SU-DHL-6 (cell line): ENCODE results near the gene CHST15.

Source experiments
- H2AFZ ChIP-seq: fragments of 200-600 bp; sonication (generic); 2 replicates; pipeline ENCODE4 v1.6.1; 2014; ENCODE audit warnings: low read depth, mild to moderate bottlenecking, moderate library complexity, mixed read lengths, antibody characterized with exemption, low read length; ENCODE audit not compliant: severe bottlenecking
- H3F3A ChIP-seq: fragments of 200-600 bp; shearing (Covaris generic); 2 replicates; pipeline ENCODE4 v1.6.0; 2016; ENCODE audit warnings: antibody characterized with exemption, mild to moderate bottlenecking; ENCODE audit not compliant: insufficient read depth
- H3K27ac ChIP-seq: fragments of 200-600 bp; sonication (generic); 2 replicates; pipeline ENCODE4 v1.5.1; 2016; ENCODE audit warnings: low read depth, mild to moderate bottlenecking, low read length, moderate library complexity, mixed read lengths
- H3K27me3 ChIP-seq: fragments of 200-600 bp; sonication (generic), shearing (Covaris generic); 2 replicates; pipeline ENCODE4 v1.6.0; 2014; ENCODE audit warnings: mild to moderate bottlenecking, low read length
- H3K36me3 ChIP-seq: fragments of 200-600 bp; sonication (generic); 2 replicates; pipeline ENCODE4 v1.6.1; 2014; ENCODE audit warnings: mild to moderate bottlenecking, low read length, mixed read lengths
- H3K4me2 ChIP-seq: fragments of 300-600, 200-600 bp; shearing (Covaris generic), sonication (generic); 2 replicates; pipeline ENCODE4 v1.6.0; 2014; ENCODE audit warnings: low read length, low read depth, mild to moderate bottlenecking; ENCODE audit not compliant: poor library complexity, severe bottlenecking
- H3K4me3 ChIP-seq: fragments of 200-600 bp; sonication (generic); 2 replicates; pipeline ENCODE4 v1.5.1; 2014; ENCODE audit warnings: antibody characterized with exemption, low read length, mild to moderate bottlenecking, mixed read lengths; ENCODE audit not compliant: insufficient read depth, poor library complexity, severe bottlenecking
- H3K79me2 ChIP-seq: fragments of 200-600 bp; sonication (generic); 2 replicates; pipeline ENCODE4 v1.6.1; 2014; ENCODE audit warnings: mild to moderate bottlenecking, low read length, moderate library complexity; ENCODE audit not compliant: insufficient read depth
- H3K9ac ChIP-seq: fragments of 200-600 bp; sonication (generic); 2 replicates; pipeline ENCODE4 v1.7.0; 2014; ENCODE audit warnings: mild to moderate bottlenecking, low read length
- H3K9me2 ChIP-seq: fragments of 200-600 bp; sonication (generic); replicated peaks from 2 replicates; pipeline ENCODE4 v1.6.1; 2014; ENCODE audit warnings: low read length; ENCODE audit not compliant: insufficient read depth
- H3K9me3 ChIP-seq: fragments of 200-600 bp; sonication (generic); 2 replicates; pipeline ENCODE4 v1.6.1; 2014; ENCODE audit warnings: low read length, mixed read lengths; ENCODE audit not compliant: insufficient read depth
- H4K20me1 ChIP-seq: fragments of 200-600 bp; sonication (generic); 2 replicates; pipeline ENCODE4 v1.6.1; 2014; ENCODE audit warnings: low read depth, mild to moderate bottlenecking, antibody characterized with exemption, low read length, moderate library complexity, mixed read lengths
- CTCF ChIP-seq: fragments of 200-600 bp; sonication (generic); IDR thresholded peaks from one replicate; pipeline ENCODE4 v1.5.1; 2017; ENCODE audit warnings: antibody characterized with exemption, mild to moderate bottlenecking, low read length, moderate library complexity; ENCODE audit not compliant: insufficient read depth, poor library complexity, severe bottlenecking
- EZH2phosphoT487 ChIP-seq: fragments of 200-600 bp; sonication (generic), shearing (Covaris generic); conservative IDR thresholded peaks from 2 replicates; pipeline ENCODE4 v1.6.1; 2018; ENCODE audit warnings: mild to moderate bottlenecking, antibody characterized with exemption, low read length, moderate library complexity, mixed read lengths

CHST15 gene

GRCh38 chr10:124109261-124109660, 15.9 kb upstream of the CHST15 start:
- Histone ChIP-seq H3F3A (no peaks in the 10 kb centered on the region), H3K27me3 (no peaks in the 10 kb centered on the region), H4K20me1 (no peaks in the 10 kb centered on the region), H3K4me2 (no peak overlapping the region), H3K36me3 (no peaks in the 10 kb centered on the region), H3K9ac (no peak overlapping the region), H3K79me2 (no peaks in the 10 kb centered on the region), H3K9me2 (no peaks in the 10 kb centered on the region), H3K27ac (no peak overlapping the region), H3K4me3 (no peak overlapping the region), H3K9me3 (no peaks in the 10 kb centered on the region), H2AFZ (no peak overlapping the region)
- TF ChIP-seq CTCF (no peak), EZH2phosphoT487 (no peak)

- H3K79me2 ChIP-seq: no peaks in the 10 kb centered on the region
- no peaks in the 10 kb centered on the region for H3F3A ChIP-seq
- H2AFZ ChIP-seq: peak overlapping the region; percentile 37
- H3K4me3 ChIP-seq: peak overlapping the region; percentile 20
- H3K4me2 ChIP-seq: peak overlapping the region; percentile 57
- no peak for TF ChIP-seq EZH2phosphoT487
- TF ChIP-seq CTCF: no peak
- H3K9ac ChIP-seq: peak overlapping the region; percentile 41
- no peaks in the 10 kb centered on the region for H3K36me3 ChIP-seq
- no peaks in the 10 kb centered on the region for H3K9me3 ChIP-seq
- no peaks in the 10 kb centered on the region for H3K9me2 ChIP-seq
- H3K27ac ChIP-seq: peak overlapping the region; percentile 73
- no peaks in the 10 kb centered on the region for H3K27me3 ChIP-seq
- H4K20me1 ChIP-seq: no peaks in the 10 kb centered on the region
Observed at GRCh38 chr10:124107072-124107471, 13.7 kb upstream of the CHST15 start.

- TF ChIP-seq CTCF: no peak
- no peak for TF ChIP-seq EZH2phosphoT487
- Histone ChIP-seq H3K79me2 (no peaks in the 10 kb centered on the region), H3K4me3 (peak overlapping the region; percentile 34), H3K9me3 (no peaks in the 10 kb centered on the region), H4K20me1 (no peaks in the 10 kb centered on the region), H3K9me2 (no peaks in the 10 kb centered on the region), H3F3A (no peaks in the 10 kb centered on the region), H3K36me3 (no peaks in the 10 kb centered on the region), H2AFZ (peak overlapping the region; percentile 37), H3K4me2 (peak overlapping the region; percentile 57), H3K27me3 (no peaks in the 10 kb centered on the region), H3K9ac (peak overlapping the region; percentile 41), H3K27ac (peak overlapping the region; percentile 73)
Observed at GRCh38 chr10:124106241-124106879, 13.0 kb upstream of the CHST15 start.
